PFSK-1 (cell line): ENCODE data around the gene AGO3.

Source experiments
- FOXP2 ChIP-seq: optimal IDR thresholded peaks from 2 replicates; pipeline ENCODE3; 2011; ENCODE audit warnings: borderline replicate concordance, control low read depth, inconsistent platforms; ENCODE audit not compliant: insufficient read depth; ENCODE audit errors: extremely low read length, extremely low read depth
- POLR2AphosphoS5 ChIP-seq: IDR thresholded peaks from 2 replicates; pipeline ENCODE4 v1.6.1; 2012; ENCODE audit warnings: low read depth, mild to moderate bottlenecking, control low read depth, low read length, moderate library complexity
- SIN3A ChIP-seq: IDR thresholded peaks from 2 replicates; pipeline ENCODE4 v1.6.1; 2012; ENCODE audit warnings: mild to moderate bottlenecking, low read length, moderate library complexity, borderline replicate concordance; ENCODE audit not compliant: insufficient read depth
- TAF1 ChIP-seq: IDR thresholded peaks from 2 replicates; pipeline ENCODE4 v1.6.1; 2012; ENCODE audit warnings: low read length, control low read depth, borderline replicate concordance; ENCODE audit not compliant: insufficient read depth
- TF ChIP-seq, protein P1 (sequence below), 2 experiments: IDR thresholded peaks; 2 replicates each; pipeline versions ENCODE4 v1.6.1 to v1.8.0; 2011 to 2012; ENCODE audit warnings: low read depth in 2 of 2, low read length in 2 of 2, control low read depth in 1 of 2, inconsistent platforms in 1 of 2, mild to moderate bottlenecking in 1 of 2, moderate library complexity in 1 of 2; ENCODE audit not compliant: insufficient read depth in 1 of 2

AGO3 gene

DNA sequence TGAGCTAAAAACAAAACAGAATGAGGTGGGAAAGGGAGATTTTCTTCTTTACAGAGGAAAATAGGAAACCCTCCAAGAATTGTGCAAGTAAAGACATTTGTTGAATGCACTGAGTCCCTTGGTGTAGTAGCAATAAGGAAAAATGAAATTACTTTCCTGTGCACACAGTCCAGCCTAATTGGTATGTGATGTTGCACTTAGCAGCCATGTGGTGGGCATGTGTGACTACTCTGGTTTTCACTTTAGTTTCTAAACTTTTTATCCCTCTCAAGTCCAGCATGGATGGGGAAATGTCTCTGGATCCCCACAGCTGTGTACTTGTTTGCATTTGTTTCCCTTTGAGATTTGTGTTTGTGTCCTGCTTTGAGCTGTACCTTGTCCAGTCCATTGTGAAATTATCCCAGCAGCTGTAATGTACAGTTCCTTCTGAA is 7.1 kb upstream of the AGO3 start:
- TF ChIP-seq SIN3A: no peak
- TF ChIP-seq, protein P1, sequence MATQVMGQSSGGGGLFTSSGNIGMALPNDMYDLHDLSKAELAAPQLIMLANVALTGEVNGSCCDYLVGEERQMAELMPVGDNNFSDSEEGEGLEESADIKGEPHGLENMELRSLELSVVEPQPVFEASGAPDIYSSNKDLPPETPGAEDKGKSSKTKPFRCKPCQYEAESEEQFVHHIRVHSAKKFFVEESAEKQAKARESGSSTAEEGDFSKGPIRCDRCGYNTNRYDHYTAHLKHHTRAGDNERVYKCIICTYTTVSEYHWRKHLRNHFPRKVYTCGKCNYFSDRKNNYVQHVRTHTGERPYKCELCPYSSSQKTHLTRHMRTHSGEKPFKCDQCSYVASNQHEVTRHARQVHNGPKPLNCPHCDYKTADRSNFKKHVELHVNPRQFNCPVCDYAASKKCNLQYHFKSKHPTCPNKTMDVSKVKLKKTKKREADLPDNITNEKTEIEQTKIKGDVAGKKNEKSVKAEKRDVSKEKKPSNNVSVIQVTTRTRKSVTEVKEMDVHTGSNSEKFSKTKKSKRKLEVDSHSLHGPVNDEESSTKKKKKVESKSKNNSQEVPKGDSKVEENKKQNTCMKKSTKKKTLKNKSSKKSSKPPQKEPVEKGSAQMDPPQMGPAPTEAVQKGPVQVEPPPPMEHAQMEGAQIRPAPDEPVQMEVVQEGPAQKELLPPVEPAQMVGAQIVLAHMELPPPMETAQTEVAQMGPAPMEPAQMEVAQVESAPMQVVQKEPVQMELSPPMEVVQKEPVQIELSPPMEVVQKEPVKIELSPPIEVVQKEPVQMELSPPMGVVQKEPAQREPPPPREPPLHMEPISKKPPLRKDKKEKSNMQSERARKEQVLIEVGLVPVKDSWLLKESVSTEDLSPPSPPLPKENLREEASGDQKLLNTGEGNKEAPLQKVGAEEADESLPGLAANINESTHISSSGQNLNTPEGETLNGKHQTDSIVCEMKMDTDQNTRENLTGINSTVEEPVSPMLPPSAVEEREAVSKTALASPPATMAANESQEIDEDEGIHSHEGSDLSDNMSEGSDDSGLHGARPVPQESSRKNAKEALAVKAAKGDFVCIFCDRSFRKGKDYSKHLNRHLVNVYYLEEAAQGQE (IDR thresholded peaks at IDR 0.05; ENCODE audit: insufficient read depth in 1 of 2, low read depth in 2 of 2, low read length in 2 of 2): no peak
- TF ChIP-seq TAF1: no peak
- TF ChIP-seq POLR2AphosphoS5: no peak
- TF ChIP-seq FOXP2: no peak

DNA sequence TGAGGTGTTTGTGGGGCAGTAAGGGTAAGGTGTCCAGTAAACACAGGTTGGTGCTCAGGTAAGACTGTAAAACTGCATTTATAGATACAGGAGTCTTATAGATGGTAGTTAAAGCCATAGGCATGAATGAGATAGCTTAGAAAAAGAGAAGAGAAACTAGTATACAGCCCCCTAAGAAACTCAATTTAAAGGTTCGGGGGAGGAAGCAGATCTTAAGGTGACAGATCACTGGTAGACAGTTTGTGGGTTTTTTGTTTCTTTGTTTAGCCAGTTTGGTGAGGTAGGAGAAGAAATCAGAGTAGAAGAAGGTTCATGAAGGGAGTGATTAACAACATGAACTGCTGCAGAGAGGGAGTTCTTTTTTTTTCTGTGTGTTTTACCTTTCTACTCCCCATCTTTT is 6.1 kb upstream of the AGO3 start:
- TF ChIP-seq POLR2AphosphoS5 (no peak), SIN3A (no peak), FOXP2 (no peak), TAF1 (no peak)
- TF ChIP-seq, protein P1 (IDR thresholded peaks at IDR 0.05; ENCODE audit: insufficient read depth in 1 of 2, low read depth in 2 of 2, low read length in 2 of 2): no peak

DNA sequence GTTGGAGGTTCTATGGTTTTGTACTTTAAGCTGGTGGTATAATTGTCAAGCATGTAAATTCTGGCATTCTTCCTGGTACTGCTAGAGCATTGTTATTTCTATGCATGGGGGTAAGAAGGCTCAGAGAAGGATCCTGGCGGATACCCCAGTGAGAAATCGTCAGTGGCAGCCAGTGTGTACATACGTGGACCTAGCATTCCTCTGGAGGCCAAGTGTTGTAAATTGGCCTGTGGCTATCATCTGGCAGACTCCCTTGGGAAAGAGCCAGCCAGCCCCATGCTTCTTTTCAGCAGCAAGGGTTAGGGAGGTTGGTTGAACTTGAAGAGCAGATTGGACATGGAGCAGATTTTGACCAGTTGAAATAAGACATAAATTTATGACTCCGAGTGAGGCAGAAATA is 5.2 kb upstream of the AGO3 start:
- TF ChIP-seq FOXP2 (no peak), TAF1 (no peak), SIN3A (no peak), POLR2AphosphoS5 (no peak)
- TF ChIP-seq, protein P1 (IDR thresholded peaks at IDR 0.05; ENCODE audit: insufficient read depth in 1 of 2, low read depth in 2 of 2, low read length in 2 of 2): no peak

DNA sequence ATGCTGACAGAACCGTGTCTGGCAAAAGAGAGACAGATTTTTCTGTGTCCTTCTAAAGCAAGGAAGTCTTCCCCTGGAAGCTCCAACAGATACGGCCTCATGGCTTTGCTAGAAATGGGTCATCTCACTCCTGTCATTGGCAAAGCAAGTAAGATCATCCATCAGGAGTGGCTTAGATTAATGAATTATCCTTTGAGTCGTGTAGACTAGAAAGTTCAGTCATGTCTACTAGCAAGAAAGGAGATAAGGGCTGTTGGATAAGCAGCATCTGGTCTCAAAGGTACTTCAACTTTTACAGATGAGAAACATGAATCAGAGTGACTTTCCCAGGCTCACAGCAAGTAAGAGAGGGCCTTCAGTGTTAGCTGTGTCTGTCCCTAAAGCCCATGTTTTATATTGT is 3.4 kb upstream of the AGO3 start:
- TF ChIP-seq TAF1: no peak

DNA sequence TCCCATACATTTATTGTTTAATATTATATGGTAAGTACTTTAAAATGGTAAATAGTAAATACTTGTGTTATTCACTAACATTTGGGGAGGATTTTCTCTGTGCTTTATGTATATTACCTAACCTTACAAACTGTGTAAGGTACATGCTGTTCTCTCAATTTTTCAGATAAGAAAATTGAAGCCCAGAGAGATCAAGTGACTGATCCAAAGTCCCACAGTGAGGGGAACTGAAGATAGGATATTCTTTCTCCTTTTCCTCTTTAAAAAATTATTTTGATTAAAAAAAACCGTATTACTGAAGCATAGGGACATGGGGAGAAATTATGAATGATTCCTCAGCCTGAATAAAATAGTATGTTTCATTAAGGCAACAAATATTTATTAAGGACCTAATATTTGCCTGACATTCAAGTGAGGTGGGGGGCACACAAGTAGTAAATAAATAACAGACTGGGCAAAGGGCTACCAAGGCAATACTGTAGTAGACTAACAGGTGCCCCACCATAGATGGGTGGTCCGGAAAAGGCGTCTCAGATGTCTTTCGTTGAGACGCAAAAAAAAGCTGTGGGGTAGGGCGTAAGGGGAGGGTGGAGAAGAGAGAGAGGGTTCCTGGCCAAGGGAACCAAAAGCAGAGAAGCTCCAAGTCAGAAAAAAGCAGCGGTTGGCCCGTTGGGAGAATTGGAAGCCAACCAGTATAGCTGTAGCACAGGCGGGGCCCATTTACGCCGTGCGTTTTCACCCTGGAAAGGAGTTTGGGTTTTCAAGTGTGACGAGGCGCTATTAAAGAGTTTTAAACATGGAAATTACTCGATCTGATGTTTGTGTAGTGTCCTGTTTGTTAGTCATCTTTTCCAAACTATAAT is 944 bp upstream of the AGO3 start:
- TF ChIP-seq POLR2AphosphoS5 (no peak), FOXP2 (no peak)
- TF ChIP-seq, protein P1 (IDR thresholded peaks at IDR 0.05; ENCODE audit: insufficient read depth in 1 of 2, low read depth in 2 of 2, low read length in 2 of 2): no peak
